IMR-90 (cell line): ENCODE measurements around the gene NACC2. TPM values are rescaled to one million over a fixed set of nuclear protein-coding genes. Genes with fewer than 3 reads are reported as not detected.

ENCODE experiments used
- ATAC-seq: fragments of 200-7000 bp; cut with Tn5 transposase; 2 replicates; pipeline ENCODE4 v1.9.1; 2020; ENCODE audit warnings: low read depth, mild to moderate bottlenecking, moderate library complexity
- BruUV-seq: library from RNA; stranded (reverse); fragments of 400-500 nt; replicated peaks from 2 replicates; lab custom pipeline; 2021; lab: Mats Ljungman, UMichigan
- CTCF ChIA-PET: fragments of 300-600 bp; formaldehyde crosslinking; extraction: SDS; loops from one replicate; lab custom pipeline; 2021; ENCODE audit warnings: antibody characterized with exemption; lab: Yijun Ruan, JAX
- POLR2A ChIA-PET: fragments of 300-600 bp; sonication (Branson Sonifier 250); formaldehyde crosslinking; loops from one replicate; lab custom pipeline; 2022; ENCODE audit warnings: antibody characterized with exemption; ENCODE audit not compliant: unreplicated experiment; lab: Charles Lee
- DNase-seq: peaks from one replicate; pipeline ENCODE4 v3.0.0; 2013
- H2AFZ ChIP-seq: replicated peaks from 2 replicates; pipeline ENCODE3; 2013; ENCODE audit warnings: low read length, mild to moderate bottlenecking; ENCODE audit not compliant: poor library complexity
- H2AK5ac ChIP-seq: 2 replicates; pipeline ENCODE4 v1.6.1; 2013; ENCODE audit warnings: low read depth, low read length, inconsistent platforms
- H2AK9ac ChIP-seq: replicated peaks from 2 replicates; pipeline ENCODE3; 2013; ENCODE audit warnings: mild to moderate bottlenecking, low read depth, low read length, moderate library complexity; ENCODE audit not compliant: poor library complexity
- H2BK120ac ChIP-seq: 2 replicates; pipeline ENCODE4 v1.6.1; 2013; ENCODE audit warnings: low read depth, low read length, inconsistent platforms
- H2BK15ac ChIP-seq: 3 replicates; pipeline ENCODE4 v1.6.1; 2013; ENCODE audit warnings: low read depth, low read length, inconsistent platforms
- H2BK20ac ChIP-seq: 2 replicates; pipeline ENCODE4 v1.6.1; 2013; ENCODE audit warnings: low read depth, mild to moderate bottlenecking, inconsistent platforms, low read length, moderate library complexity
- H2BK5ac ChIP-seq: 2 replicates; pipeline ENCODE4 v1.6.1; 2013; ENCODE audit warnings: mild to moderate bottlenecking, low read depth, low read length, inconsistent platforms; ENCODE audit not compliant: poor library complexity, severe bottlenecking
- H3K14ac ChIP-seq: replicated peaks from 2 replicates; pipeline ENCODE4 v1.6.1; 2013; ENCODE audit warnings: low read depth, low read length, inconsistent platforms
- H3K18ac ChIP-seq: 2 replicates; pipeline ENCODE4 v1.6.1; 2013; ENCODE audit warnings: low read depth, low read length, control low read depth
- H3K23ac ChIP-seq: 2 replicates; pipeline ENCODE4 v1.6.1; 2013; ENCODE audit warnings: low read depth, low read length, inconsistent platforms
- H3K27ac ChIP-seq: 2 replicates; pipeline ENCODE4 v1.5.1; 2013; ENCODE audit warnings: mild to moderate bottlenecking, control low read depth, low read length; ENCODE audit not compliant: insufficient read depth
- H3K27me3 ChIP-seq: 2 replicates; pipeline ENCODE4 v1.6.1; 2013; ENCODE audit warnings: low read length; ENCODE audit not compliant: control insufficient read depth, insufficient read depth
- H3K36me3 ChIP-seq: 2 replicates; pipeline ENCODE4 v1.6.1; 2013; ENCODE audit warnings: low read length, mixed read lengths; ENCODE audit not compliant: control insufficient read depth, insufficient read depth
- H3K4ac ChIP-seq: 2 replicates; pipeline ENCODE4 v1.6.1; 2013; ENCODE audit warnings: low read depth, low read length, inconsistent platforms
- H3K4me1 ChIP-seq: 2 replicates; pipeline ENCODE4 v1.6.1; 2013; ENCODE audit warnings: low read length, mixed read lengths; ENCODE audit not compliant: control insufficient read depth, insufficient read depth
- H3K4me2 ChIP-seq: 2 replicates; pipeline ENCODE4 v1.6.1; 2013; ENCODE audit warnings: low read depth, mild to moderate bottlenecking, control low read depth, low read length, moderate library complexity
- H3K4me3 ChIP-seq: 2 replicates; pipeline ENCODE4 v1.5.1; 2013; ENCODE audit warnings: low read depth, mild to moderate bottlenecking, control low read depth, low read length, moderate library complexity; ENCODE audit not compliant: insufficient read depth
- H3K56ac ChIP-seq: 2 replicates; pipeline ENCODE4 v1.6.1; 2013; ENCODE audit warnings: low read length, inconsistent platforms; ENCODE audit not compliant: insufficient read depth; ENCODE audit errors: extremely low read depth
- H3K79me1 ChIP-seq, 2 experiments: 2 replicates each; pipeline ENCODE4 v1.6.1; 2013; ENCODE audit warnings: low read length in 2 of 2, inconsistent platforms in 1 of 2, low read depth in 1 of 2
- H3K9ac ChIP-seq: 2 replicates; pipeline ENCODE4 v1.6.1; 2013; ENCODE audit warnings: low read depth, low read length, control low read depth
- H3K9me1 ChIP-seq: 2 replicates; pipeline ENCODE4 v1.6.1; 2013; ENCODE audit warnings: low read length, inconsistent platforms; ENCODE audit not compliant: insufficient read depth
- H3K9me3 ChIP-seq: 2 replicates; pipeline ENCODE4 v1.6.1; 2013; ENCODE audit warnings: low read length; ENCODE audit not compliant: control insufficient read depth, insufficient read depth
- H4K20me1 ChIP-seq: 2 replicates; pipeline ENCODE4 v1.6.1; 2013; ENCODE audit warnings: low read length, inconsistent platforms; ENCODE audit not compliant: insufficient read depth
- H4K5ac ChIP-seq: 2 replicates; pipeline ENCODE4 v1.6.1; 2013; ENCODE audit warnings: mild to moderate bottlenecking, low read depth, low read length, control low read depth
- H4K8ac ChIP-seq, 2 experiments: 2 replicates each; pipeline ENCODE4 v1.6.1; 2013; ENCODE audit warnings: low read depth in 2 of 2, low read length in 2 of 2, control low read depth in 1 of 2, inconsistent platforms in 1 of 2
- H4K91ac ChIP-seq: 2 replicates; pipeline ENCODE4 v1.6.1; 2013; ENCODE audit warnings: low read depth, low read length, inconsistent platforms; ENCODE audit not compliant: insufficient read depth
- CHD1 ChIP-seq: IDR thresholded peaks from 2 replicates; pipeline ENCODE4 v1.6.1; 2012; ENCODE audit warnings: low read depth, low read length, improper control_type of control experiment
- ELK1 ChIP-seq: fragments of 150-350 bp; IDR thresholded peaks from 2 replicates; pipeline ENCODE4 v1.6.1; 2016; ENCODE audit warnings: low read depth, mild to moderate bottlenecking, low read length, moderate library complexity, borderline replicate concordance
- MXI1 ChIP-seq: IDR thresholded peaks from 2 replicates; pipeline ENCODE4 v1.6.1; 2012; ENCODE audit warnings: low read depth, mild to moderate bottlenecking, low read length, moderate library complexity, borderline replicate concordance
- NFE2L2 ChIP-seq: fragments of 150-350 bp; IDR thresholded peaks from 2 replicates; pipeline ENCODE4 v1.6.1; 2016; ENCODE audit warnings: low read depth, mild to moderate bottlenecking, low read length
- POLR2A ChIP-seq: IDR thresholded peaks from 2 replicates; pipeline ENCODE4 v1.6.1; 2012; ENCODE audit warnings: mild to moderate bottlenecking, low read depth, low read length
- RAD21 ChIP-seq: IDR thresholded peaks from 2 replicates; pipeline ENCODE4 v1.6.1; 2012; ENCODE audit warnings: low read length, improper control_type of control experiment
- SMC3 ChIP-seq: fragments of 150-350 bp; IDR thresholded peaks from 2 replicates; pipeline ENCODE4 v1.6.1; 2016; ENCODE audit warnings: low read depth, mild to moderate bottlenecking, antibody characterized with exemption, low read length, moderate library complexity
- WGBS, 2 experiments: methylation state at CpG; one replicate each; pipeline versions ENCODE4 v1.1.5 to v1.1.7; 2013; ENCODE audit warnings: missing lambda C conversion rate in 2 of 2; ENCODE audit not compliant: insufficient read length in 1 of 2; ENCODE audit errors: extremely low coverage in 2 of 2; 5-methylcytosine and 5-hydroxymethylcytosine counted together
- dilution Hi-C: fragments of 300-500 bp; cut with HindIII; formaldehyde crosslinking; loops from one replicate; pipeline ENCODE4 v1.14.3; 2018; ENCODE audit warnings: low sequenced_read_pairs; ENCODE audit not compliant: unreplicated experiment
- in situ Hi-C: fragments of 300-500 bp; cut with MboI; formaldehyde crosslinking; loops from 3 replicates; pipeline ENCODE4 v1.14.3; 2019; ENCODE audit warnings: low sequenced_read_pairs, inconsistent platforms, mixed read lengths
- intact Hi-C: fragments of 100-400 bp; cut with micrococcal nuclease; formaldehyde crosslinking; loops from 2 replicates; pipeline ENCODE4 v1.10.0; 2022
- polyA plus RNA-seq, 3 experiments: library from polyadenylated mRNA; depleted of rRNA; stranded (reverse); fragments of >200 nt; gene quantifications; 2 replicates each; pipeline ENCODE4 v1.2.3, GENCODE V29; 2012; ENCODE audit warnings: low replicate concordance in 1 of 3
- total RNA-seq: library from RNA; depleted of rRNA; stranded (reverse); fragments of >200 nt; gene quantifications from 2 replicates; pipeline ENCODE4 v1.2.3, GENCODE V29; 2012
- TF ChIP-seq, protein P1 (sequence below): fragments of 150-350 bp; IDR thresholded peaks from 2 replicates; pipeline ENCODE4 v1.6.1; 2017; ENCODE audit warnings: mild to moderate bottlenecking, antibody characterized with exemption, low read length, low read depth

Gene NACC2
- total and polyA plus RNA-seq, 2 of the 4 experiments (the other 2 are of a cell fraction): 7.9 to 19.0 TPM

DNA sequence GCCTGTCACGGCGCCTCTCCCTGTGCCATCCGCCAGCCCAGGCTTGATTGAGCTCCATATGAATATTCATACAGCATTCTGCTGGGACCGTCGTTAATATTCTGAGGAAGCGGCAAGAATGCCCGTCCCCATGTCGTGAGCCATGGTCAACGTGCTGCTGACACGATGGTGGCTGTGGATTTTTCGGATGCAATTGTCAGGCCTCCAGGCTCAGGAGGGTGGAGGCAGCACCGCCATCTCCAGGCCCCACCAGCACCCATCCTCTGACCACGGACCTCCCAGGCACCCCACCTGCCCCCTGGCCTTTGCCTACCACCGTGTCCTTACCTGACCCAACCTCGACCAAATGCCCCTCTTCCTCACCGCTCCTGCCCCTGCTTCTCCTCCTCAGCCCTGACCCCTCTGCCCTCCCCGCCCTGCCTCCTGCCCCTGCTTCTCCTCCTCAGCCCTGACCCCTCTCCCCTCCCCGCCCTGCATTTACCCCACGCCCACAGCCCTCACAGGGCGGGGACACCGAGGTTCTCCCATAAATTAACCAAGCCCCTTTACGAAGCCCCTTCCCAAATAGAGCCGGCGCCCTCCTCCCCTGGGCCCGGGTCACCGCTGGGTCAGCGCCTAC lies 13.7 kb upstream of the NACC2 start (continued):
- TF ChIP-seq NFE2L2: no peak

DNA sequence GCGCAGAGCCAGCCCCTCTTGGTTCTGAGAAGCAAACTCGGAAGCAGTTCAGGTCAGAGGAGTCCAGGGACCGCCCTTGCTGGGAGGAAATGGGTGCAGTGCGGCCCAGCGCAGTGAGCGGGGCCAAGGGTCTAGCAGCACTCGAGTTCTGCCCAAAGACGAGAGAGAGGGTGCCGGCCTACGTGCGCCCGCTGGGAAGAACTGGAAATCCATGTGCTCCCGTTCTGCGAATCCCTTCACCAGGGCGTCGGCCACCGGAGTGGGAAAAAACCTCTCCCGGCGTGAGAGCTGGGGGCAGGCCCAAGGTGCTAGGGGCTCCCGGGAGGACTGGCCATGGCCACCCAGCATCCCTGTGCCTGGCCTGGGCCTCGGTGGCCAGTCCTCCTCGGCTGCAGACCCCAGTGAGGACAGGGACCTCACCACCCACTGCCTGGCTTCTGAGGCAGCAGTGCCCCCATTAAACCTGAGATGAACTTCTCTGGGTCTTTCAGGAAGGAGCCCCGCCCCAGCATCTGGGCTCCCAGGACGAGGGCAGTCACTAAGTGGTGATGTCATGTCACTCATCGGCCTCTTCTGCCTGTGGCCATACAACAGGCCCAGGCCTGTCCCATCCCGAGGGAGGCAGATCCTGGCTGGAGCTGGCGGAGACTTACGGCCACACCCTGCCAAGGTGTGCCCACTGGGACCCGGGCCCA lies 13.0 kb upstream of the NACC2 start:
- peak overlapping the region; percentile 80 for H2BK120ac ChIP-seq

More for the DNA sequence above, 13.0 kb upstream of the NACC2 start:
- Histone ChIP-seq H3K4me2 (no peak overlapping the region), H4K91ac (peak overlapping the region; percentile 55; the same call in 1 of the 2 replicates), H3K56ac (no peak overlapping the region), H2BK5ac (peak overlapping the region; percentile 21), H3K4me1 (peaks cover 21% of the 10 kb centered on the region), H3K18ac (no peak overlapping the region), H2BK20ac (no peak overlapping the region), H3K36me3 (no peaks in the 10 kb centered on the region), H3K23ac (no peak overlapping the region), H3K14ac (no peak overlapping the region), H3K9me1 (peaks cover 11% of the 10 kb centered on the region), H2AFZ (peak overlapping the region; percentile 68), H3K79me1 (no peaks in the 10 kb centered on the region; a peak in 1 of 4 replicates), H2BK15ac (peak overlapping the region; percentile 83; the same call in 2 of the 3 replicates), H3K4ac (peak overlapping the region; percentile 78), H3K9ac (no peak overlapping the region), H3K4me3 (no peak overlapping the region), H2AK9ac (peak overlapping the region; percentile 88), H2AK5ac (peak overlapping the region; percentile 95), H4K20me1 (no peaks in the 10 kb centered on the region; the same call in 1 of the 2 replicates), H4K8ac (peak overlapping the region in 1 of 2 experiments; percentile 62; a peak in 1 of 4 replicates), H4K5ac (no peak overlapping the region), H3K27ac (no peak overlapping the region), H3K27me3 (no peaks in the 10 kb centered on the region), H3K9me3 (no peaks in the 10 kb centered on the region)
- intact Hi-C loops (loop anchor here (5.0 kb wide), 1 partner anchor 56 kb away; no protein-coding TSS in a partner anchor), dilution Hi-C loops (no loop called here), in situ Hi-C loops (no loop called here)
- BruUV-seq: no TSS peak
- POLR2A ChIA-PET: no interaction called here
- CTCF ChIA-PET: no interaction called here
- no peak for ATAC-seq
- 94% methylated on average over 15 of the region's 29 CpGs; no CpG with 5 or more reads in 1 of the 2 experiments for WGBS, 2 experiments
- TF ChIP-seq, protein P1, sequence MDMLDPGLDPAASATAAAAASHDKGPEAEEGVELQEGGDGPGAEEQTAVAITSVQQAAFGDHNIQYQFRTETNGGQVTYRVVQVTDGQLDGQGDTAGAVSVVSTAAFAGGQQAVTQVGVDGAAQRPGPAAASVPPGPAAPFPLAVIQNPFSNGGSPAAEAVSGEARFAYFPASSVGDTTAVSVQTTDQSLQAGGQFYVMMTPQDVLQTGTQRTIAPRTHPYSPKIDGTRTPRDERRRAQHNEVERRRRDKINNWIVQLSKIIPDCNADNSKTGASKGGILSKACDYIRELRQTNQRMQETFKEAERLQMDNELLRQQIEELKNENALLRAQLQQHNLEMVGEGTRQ: no peak
- no peak for TF ChIP-seq ELK1
- no peak for TF ChIP-seq RAD21
- TF ChIP-seq POLR2A: no peak
- no peak for TF ChIP-seq SMC3
- TF ChIP-seq MXI1: no peak
- TF ChIP-seq CHD1: no peak
- DNase-seq: no peak
